CD4-positive, alpha-beta T cell treated with Interleukin-6 for 4 hours (primary cell): ENCODE measurements around the gene BRMS1.
"Not testable (repeated sequence)": the region's sequence is repeated elsewhere in the genome, so short reads cannot be mapped to it uniquely, and the experiment has no call there.

ENCODE experiments used
- DNase-seq: peaks from one replicate; pipeline ENCODE4 v3.0.0-alpha.2; 2020; ENCODE audit warnings: mixed read lengths

BRMS1 gene

DNA sequence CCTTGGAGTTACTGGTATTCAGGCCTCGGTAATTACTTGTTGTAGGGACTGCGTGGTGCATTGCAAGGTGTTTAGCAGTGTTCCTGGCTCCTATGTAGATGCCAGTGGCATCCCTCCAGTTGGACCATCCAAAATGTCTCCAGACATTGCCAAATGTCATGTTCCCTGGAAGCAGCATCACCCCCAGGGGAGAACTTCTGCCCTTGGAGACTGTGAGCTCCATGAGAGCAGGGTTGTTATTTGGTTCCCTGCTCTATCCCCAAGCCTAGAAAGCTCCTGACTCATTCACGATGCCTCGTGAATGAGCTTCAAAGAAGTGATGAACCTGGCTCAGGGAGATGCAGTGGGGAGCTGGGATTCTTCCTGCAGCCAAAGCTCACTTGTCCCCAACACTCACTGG lies 23.3 kb downstream of the BRMS1 start:
- no peak for DNase-seq

DNA sequence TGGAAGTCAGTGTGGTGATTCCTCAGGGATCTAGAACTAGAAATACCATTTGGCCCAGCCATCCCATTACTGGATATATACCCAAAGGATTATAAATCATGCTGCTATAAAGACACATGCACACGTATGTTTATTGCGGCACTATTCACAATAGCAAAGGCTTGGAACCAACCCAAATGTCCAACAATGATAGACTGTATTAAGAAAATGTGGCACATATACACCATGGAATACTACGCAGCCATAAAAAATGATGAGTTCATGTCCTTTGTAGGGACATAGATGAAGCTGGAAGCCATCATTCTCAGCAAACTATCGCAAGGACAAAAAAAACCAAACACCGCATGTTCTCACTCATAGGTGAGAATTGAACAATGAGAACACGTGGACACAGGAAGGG lies 24.2 kb downstream of the BRMS1 start:
- DNase-seq = not testable (repeated sequence)

DNA sequence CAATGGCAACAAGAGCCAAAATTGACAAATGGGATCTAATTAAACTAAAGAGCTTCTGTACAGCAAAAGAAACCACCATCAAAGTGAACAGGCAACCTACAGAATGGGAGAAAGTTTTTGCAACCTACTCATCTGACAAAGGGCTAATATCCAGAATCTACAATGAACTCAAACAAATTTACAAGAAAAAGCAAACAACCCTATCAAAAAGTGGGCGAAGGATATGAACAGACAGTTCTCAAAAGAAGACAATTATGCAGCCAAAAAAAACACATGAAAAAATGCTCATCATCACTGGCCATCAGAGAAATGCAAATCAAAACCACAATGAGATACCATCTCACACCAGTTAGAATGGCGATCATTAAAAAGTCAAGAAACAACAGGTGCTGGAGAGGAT lies 24.6 kb downstream of the BRMS1 start:
- DNase-seq = not testable (repeated sequence)

DNA sequence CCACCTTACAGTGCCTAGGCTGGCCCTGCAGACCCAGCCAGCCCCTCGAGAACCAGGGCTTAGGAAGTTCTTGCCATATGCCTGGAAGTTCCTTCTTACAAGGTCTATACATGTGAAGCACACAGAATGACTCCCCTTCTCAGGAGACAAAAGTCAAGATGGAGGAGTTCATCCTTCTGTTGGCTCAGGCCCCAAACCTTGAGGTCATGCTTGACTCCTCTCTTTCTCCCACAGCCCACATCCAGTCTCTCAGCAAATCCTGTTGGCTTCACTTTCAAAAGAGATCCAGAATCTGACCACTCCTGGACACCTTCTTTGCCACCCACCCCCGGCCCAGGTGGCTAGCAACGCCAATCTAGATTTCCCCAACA lies 26.3 kb downstream of the BRMS1 start:
- no peak for DNase-seq

DNA sequence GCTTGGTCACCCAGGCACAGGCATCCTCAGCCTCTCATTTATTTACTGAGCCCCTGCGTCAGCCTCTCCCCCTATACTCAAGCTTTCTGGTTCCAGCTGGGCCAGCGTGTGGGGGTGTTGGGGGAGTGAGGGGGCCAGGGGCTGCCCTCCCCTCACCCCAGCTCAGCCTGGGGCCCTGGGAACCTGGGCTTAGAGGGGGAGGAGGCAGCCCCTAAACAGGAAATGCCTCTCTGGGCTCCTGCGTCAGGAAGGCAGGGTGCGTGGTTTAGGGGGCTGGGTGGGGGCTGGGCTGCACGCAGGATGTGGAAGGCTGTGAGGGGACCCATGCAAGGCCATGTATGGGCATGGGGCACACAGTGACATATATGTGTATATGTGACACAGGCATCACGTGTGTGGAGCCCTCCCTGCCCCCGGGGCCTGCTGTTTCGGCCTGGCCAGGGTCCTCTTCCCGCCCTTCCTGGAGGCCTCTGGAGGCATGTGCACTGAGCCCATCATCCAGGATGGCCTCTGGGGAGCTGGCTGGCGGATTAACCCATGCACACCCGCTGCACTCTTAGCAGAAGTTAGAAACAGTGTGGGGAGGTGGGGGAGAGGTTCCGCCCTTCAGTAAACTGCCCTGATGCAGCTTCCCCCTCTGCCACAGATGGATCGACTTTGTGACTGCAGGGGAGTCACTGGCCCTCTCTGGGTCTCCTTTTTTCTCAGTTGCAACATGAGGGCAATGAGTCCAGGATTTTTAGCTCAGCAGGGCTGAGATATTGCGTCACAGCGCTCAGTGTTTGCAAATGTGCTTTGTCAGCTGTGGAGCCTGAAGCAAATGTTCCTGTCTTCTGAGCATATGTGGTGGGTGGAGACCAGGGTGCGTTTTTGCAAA lies 26.9 kb downstream of the BRMS1 start:
- peak; percentile 71 for DNase-seq

DNA sequence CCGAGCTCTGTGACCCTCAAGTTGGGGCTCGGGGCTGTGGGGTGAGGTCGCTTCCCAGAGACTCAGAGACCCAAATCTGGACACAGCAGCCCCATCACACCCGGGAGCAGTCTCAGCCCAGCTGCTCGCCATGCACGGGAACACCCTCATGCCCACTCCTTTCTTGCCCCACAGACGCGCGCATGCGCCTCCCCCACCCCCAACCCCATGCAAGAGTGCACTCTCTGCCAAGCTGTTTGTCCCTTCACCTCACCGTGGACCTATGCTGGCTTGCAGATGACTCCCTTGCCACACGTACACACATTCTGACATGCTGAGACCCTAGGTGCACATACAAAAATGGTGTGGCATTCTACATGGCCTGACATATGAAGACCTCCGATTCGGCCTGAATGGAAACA lies 27.6 kb downstream of the BRMS1 start:
- DNase-seq = peak; percentile 53

DNA sequence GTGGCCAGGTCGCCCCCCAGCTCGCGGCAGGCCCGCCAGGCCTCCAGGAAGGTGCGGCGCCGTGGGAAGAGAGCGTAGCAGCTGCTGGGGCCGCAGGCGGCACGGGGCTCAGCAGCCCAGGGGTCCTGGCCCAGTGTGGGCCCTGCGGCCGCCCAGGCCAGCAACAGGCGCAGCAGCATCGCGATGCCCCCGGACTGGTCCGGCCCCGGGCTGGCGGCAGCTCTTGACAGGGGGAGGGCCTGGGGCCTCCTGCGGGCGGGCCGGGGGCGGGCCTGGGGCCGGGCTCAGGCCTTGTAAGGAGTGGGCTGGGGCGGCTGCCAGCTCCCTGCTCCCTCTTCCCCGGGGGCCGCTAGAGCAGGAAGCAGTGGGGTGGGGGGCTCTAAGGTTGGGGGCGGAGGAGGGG lies 28.1 kb downstream of the BRMS1 start, which contains the start of gene CD248:
TSS of gene CD248 (minus strand) at position 196 of the 403 bp plus-strand sequence. CDS start at position 179, 17 bp downstream.
- DNase-seq = peak; percentile 46

DNA sequence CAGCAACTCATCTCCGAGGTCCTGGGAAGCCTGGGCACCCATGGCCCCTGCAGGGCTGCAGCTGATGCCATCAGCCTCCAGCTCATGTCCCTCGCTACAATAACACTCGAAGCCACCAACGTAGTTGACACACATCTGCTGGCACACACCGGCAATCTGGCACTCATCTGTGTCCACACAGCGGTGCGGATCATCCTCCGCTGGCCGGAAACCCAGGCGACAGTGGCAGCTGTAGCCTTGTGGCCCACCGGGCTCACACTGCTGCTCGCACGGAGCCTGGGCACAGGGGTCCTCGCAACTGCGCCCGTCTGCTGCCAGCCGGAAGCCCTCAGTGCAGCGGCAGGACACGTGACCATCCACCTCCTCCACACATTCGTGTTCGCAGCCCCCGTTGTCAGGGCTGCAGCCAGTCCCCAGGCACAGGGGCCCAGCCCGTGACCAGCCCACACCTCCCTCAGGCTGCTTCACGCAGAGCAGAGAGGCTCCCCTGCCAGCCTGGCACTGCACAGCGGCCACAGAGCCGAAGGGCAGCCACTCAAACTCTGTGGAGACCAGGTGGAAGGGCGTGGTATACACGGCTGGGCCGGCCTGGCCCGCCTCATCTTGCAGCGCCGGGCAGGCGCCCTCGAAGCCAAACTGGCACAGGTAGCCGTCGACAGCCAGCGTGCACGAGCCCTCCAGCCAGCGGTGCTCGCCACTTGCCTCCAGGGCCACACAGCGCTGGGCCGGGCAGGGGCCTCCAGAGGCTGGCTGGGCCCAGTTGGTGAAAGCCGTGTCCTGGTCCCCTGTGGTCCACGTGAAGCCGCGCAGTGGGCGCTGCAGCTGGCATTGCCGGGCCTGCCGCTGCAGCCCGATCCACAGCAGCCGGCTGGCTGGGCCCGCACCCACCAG lies 28.7 kb downstream of the BRMS1 start:
- no peak for DNase-seq

DNA sequence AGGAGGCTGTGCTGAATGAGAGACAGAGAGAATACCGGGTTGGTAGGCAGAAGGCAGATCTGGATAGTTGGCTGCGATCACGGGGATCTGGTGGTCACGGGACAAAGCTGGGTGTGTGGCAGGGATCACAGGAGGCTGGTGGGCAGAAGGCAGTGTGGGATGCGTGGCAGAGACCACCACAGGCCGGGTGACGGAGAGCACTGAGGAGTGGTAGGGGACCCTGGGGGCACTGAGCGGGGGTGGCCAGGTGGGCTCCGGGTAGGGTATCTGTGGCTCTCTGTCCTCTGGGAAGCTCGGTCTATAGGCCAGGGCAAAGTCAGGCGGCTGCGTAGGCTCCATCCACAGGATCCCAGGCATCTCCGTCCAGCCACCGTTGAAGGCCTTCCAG lies 29.4 kb downstream of the BRMS1 start:
- no peak for DNase-seq

DNA sequence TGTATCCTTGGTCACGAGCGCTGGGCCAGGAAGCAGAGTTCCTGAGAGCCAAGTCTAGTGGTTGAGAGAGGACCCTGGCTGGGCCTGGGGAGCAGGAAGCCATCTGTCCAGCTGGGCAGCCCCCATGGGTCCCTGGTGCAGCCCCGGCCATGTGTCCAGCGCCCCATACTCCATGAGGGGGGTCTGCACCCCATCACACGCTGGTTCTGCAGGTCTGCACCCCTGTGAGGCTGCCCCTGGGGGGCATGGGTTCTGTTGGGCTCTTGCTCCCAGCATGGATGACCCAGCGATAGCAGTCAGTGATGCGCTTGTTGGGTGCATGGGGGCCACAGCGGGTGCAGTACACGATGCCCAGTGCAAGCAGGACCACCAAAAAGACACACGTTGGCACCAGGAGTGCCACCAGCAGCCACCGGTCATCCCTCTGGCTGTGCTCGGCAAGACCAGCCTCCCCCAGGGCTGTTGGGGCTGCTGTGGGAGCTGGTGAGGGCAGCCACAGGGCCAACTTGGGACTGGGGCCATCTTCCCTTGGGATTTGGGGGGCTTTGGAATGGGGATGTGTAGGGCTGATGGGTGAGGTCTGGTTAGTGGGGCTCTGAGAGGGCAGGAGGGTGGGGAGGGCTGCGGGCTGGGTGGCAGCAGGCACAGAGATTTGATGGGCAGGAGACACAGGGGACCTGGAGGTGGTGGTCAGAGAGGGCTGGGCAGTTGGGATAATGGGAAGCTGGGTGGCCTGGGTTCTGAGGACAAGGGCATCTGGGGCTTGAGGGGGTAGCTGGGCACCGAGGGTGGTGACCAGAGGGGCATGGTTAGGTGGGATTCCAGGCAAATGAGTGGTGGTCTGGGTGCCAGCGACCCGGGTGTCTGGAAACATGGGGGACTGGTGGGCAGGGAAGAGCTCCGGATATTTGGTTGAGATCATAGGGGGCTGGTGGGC lies 30.1 kb downstream of the BRMS1 start:
- no peak for DNase-seq

DNA sequence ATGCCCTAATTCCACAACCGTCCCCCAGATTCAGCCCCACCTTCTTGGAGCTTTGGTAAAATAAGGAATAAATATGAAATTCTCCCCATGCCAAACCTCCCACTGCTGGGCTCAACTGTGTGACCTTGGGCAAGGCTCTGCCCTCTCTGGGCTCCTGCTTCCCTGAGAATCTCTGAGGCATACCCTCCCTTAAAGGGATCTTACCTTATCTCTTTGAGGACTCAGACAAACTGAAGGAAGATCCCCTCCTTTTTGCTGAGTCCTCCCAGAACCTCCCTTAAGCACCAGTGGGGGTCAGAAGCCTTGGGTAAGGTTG lies 30.8 kb downstream of the BRMS1 start:
- DNase-seq = no peak

DNA sequence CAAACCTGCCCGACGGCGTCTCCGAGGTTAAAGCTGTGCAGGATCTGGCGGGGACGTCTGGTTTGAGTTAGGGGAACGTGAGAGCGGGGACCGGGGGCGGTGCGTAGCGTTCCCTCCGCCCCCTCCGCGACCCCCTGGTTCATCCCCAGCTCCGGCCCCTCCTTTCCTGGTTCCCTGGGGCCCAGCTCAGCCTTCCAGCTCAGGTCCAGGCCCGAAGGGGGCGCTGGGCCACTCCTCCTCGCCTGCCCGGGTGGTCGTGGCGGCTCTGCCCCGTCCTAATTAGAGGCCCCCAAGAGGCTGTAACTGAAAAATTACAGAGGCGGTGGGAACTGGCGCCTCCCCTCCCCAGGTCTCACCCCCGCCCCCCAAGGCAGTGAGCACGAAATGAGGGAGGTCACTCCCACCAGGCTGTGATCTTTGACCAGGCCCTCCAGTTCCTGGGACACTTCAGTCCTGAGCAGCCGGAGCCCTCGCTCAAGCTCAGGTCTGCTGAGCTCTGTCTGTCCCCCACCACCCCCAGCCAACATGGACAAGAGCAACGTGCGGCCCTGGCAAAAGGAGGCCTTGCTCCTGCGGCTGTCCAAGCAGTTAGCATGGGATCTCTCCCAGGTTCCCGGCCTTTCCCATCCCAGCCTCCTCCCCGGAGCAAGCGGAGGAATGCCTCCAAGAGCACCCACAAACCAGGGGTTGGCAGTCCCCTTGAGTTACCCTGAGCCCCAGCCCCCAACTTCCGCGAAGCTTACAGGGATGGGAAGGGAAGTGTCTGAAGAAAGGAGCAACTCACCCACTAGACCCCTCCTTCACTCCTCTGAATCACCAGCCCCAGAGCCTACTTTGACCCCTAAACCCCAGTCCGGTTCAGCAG lies 31.4 kb downstream of the BRMS1 start:
- no peak for DNase-seq

DNA sequence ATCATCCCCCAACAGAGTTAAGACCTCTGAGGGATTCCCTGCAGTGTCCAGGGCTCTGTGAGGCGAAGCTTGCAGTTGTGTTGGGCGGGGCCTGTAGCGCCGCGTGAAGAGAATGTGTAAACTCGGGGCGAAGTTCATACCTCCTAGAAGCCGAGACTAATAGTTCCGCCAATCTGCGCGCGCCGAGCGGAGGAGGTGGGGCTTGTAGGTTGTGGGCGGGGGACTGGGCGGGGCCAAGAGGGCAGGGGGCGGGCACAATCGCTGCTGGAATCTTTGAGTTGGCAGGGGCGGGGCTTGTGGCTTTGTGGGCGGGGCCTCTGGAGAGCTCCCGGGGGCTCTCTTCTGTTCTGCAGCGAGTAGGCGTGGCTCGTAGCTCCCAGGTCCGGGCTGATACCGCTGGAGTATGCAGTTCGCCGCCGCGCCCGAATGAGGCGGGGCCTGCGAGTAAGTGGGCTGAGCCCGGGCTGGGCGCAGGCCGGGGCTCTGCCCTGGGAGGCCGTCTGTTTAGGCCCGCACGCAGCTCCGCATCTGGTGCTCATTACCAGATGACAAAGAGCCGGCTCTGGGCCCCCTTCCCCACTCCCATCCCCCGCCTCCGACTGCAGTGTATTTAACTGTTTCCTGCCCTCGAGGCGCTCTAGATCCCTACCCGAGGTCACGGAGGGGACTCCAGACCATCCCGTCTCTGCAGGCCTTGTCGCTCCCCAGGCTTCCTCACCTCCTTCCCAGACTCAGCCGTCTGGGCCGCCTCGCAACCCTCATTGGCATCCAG lies 32.2 kb downstream of the BRMS1 start:
- peak; percentile 100 for DNase-seq

DNA sequence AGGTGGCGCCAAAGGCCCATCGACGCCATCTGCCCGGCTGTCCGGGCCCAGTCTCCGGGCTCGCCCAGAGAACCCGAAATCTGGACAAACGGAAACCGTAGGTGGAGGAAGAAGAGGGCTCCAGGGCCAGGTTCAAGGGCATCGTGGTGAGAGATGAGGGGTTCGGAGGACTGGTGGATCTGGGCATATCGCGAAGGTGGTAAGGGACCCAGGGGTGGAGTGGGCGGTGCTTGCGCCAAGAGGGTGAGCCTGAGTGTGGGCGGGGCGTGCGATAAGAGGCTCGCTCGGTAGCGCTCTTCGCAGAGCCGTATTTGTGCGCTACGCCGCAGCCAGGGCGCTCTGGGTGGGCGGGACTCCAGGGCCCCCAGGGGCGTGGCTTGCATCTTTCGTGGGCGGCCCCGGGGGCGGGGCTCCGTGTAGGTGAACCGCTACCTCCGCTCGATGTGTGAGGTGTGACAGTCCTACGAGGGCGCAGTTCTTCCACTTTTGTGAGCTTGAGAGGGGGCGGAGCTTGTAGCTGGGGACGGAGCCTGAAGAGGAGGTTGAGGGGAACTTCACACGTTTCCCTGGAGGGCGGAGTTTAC lies 32.8 kb downstream of the BRMS1 start:
- peak; percentile 98 for DNase-seq

DNA sequence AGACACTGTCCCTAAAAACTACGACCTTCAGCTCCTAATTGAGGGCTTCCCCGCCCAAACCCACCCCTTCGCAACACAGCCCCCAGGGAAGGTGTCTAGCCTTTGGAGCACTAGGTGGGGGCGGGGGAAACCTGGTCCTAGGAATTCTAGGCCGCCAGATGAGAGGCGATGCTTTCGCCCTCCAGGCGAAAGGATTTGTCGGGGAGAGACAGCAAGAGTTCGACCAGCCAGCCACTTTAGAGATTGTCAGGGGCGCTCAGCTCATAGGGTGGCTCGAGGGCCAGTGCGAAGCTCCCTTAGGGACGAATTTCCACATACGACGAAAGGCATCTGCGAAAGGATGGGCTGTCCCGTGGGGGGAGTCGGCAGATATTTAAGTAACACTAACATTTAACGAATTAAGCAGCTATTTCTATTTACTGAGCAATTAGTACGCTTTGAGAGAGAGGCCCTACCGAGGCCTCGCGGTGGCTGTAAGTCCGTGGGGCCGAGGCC lies 33.4 kb downstream of the BRMS1 start:
- no peak for DNase-seq

DNA sequence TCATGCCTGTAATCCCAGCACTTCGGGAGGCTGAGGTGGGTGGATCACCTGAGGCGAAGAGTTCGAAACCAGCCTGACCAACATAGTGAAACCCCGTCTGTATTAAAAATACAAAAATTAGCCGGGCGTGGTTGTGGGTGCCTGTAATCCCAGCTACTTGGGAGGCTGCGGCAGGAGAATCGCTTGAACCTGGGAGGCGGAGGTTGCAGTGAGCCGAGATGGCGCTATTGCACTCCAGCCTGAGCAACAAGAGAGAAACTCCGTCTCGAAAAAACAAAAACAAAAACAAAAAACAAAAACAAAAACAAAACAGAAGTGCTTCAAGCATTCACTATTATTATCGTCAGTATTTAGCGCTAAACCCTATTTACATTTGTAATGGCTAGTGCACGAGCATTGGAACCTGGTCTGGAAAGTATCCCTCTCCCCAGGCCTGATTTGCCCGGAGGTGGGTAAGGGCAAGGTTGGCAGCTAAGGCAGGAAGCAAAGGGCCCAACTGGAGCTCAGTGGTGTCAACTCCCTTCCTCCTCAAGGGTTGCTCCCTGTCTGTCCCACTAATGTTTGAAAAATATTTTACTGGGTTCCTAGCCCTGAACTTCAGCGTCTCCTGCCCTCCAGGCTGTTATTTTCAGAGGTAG lies 34.0 kb downstream of the BRMS1 start:
- not testable (repeated sequence) for DNase-seq

DNA sequence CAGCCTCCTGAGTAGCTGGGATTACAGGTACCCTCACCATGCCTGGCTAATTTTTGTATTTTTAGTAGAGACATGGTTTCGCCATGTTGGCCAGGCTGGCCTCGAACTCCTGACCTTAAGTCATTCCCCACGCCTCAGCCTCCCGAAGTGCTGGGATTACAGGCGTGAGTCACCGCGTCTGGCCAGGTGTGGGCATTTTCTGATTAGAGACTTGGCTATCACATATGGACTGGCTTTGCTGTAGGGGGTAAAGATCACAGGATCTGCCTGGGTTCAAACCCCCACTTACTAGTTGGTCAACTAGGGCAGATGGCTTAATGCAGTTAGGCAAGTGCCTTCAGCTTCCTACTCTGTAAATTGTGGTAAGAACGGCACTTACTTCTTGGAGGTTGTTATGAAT lies 34.6 kb downstream of the BRMS1 start:
- DNase-seq = no peak

DNA sequence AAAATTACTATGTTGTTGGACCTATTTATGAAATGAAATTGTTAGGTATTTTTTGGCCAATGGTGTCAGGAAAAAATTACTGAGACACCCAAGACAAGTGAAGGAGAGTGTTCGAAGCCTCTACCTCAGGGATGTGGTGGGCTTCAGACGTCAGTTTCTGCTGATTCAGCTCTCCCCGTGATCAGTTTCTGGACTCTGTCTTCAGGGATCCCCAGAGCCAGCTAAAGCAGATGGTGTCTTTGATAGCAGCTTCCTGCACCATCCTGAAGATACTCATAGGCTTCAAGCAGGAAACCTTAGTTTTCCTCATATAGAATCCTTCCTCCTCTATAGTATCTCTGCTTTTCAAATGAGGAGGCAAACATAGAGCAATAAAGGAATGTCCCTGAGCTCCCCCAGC lies 35.4 kb downstream of the BRMS1 start:
- no peak for DNase-seq

DNA sequence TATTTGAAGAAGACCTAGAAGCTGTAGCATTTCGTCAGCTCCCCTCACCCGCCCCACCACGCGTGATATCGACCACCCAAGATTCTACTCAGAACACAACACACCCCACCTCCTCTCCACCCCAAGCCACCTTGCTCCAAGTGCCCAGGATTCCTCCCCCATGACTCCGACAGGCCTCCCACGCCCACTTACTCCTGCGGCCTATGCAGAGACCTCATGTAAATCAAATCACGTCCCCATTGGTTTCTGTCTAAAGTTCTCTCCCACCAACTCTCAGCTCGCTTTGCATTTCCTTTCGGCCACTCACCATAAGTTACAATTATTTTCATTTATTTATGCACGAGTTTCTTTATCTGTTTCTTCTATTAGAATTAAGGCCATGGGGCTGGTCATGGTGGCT lies 42.2 kb downstream of the BRMS1 start:
- DNase-seq = no peak

DNA sequence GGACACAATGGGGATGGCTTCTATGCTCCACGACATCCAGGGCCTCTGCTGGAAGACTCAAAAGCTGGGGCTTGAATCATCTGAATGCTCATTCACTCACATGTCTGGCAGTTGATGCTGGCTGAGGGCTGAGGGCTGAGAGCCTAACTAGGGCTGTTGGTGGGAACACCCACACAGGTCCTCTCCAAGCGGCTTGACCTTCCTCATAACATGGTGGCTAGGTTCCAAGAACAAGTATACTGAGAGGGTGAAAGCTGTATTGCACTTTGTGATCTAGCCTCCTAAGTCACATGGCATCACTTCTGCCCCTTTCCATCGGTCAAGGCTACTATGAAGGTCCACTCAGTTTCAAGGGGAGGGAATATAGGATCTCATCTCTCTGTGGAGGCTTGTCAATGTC lies 45.7 kb downstream of the BRMS1 start:
- DNase-seq = no peak
